Peyer's patch (tissue), 4 donors: ENCODE results near the gene LDLRAP1. TPM values are rescaled to one million over a fixed set of nuclear protein-coding genes. Genes with fewer than 3 reads are reported as not detected.
"Not testable (repeated sequence)": the region's sequence is repeated elsewhere in the genome, so short reads cannot be mapped to it uniquely, and the experiment has no call there.

Source experiments
- DNase-seq, 3 donors: peaks; one replicate each; pipeline ENCODE4 v3.0.0-alpha.2; 2017 to 2019
- H3K27ac ChIP-seq, 4 donors: fragments of 200-600 bp; sonication (generic); one replicate each; pipeline ENCODE4 v1.5.1; 2016 to 2019
- H3K27me3 ChIP-seq, 2 donors: fragments of 200-600 bp; sonication (generic); one replicate each; pipeline ENCODE4 v1.5.1; 2019
- H3K36me3 ChIP-seq, 3 donors: fragments of 200-600 bp; sonication (generic); one replicate each; pipeline ENCODE4 v1.5.1; 2016 to 2019
- H3K4me1 ChIP-seq, 4 donors: fragments of 200-600 bp; sonication (generic); one replicate each; pipeline ENCODE4 v1.5.1; 2016 to 2019
- H3K4me3 ChIP-seq, 4 donors: fragments of 200-600 bp; sonication (generic); 1 replicate in 3 of 4; 2 replicates in 1 of 4; pipeline ENCODE4 v1.5.1; 2016 to 2019; ENCODE audit warnings: mild to moderate bottlenecking in 1 of 4
- H3K9me3 ChIP-seq, 4 donors: fragments of 200-600 bp; sonication (generic); one replicate each; pipeline ENCODE4 v1.5.1; 2016 to 2019; ENCODE audit warnings: mild to moderate bottlenecking in 1 of 4
- POLR2A ChIP-seq, 2 donors: fragments of 450-650 bp; IDR thresholded peaks; one replicate each; pipeline ENCODE4 v1.5.1; 2017; ENCODE audit warnings: antibody characterized with exemption in 2 of 2, mild to moderate bottlenecking in 2 of 2, moderate library complexity in 2 of 2
- total RNA-seq, 4 donors: library from RNA; depleted of rRNA; stranded (reverse); fragments of >200 nt; gene quantifications; one replicate each; pipeline ENCODE4 v1.1.0, GENCODE V29; 2016
- TF ChIP-seq, protein P1 (sequence below), 6 experiments: fragments of 450-650 bp in 4 of 6; fragments of 200-600 bp in 2 of 6; sonication (generic) in 1 of 6; IDR thresholded peaks; one replicate each; pipeline ENCODE4 v1.5.1; 2017 to 2019; ENCODE audit warnings: antibody characterized with exemption in 6 of 6, mild to moderate bottlenecking in 3 of 6, moderate library complexity in 1 of 6

Gene LDLRAP1
- total RNA-seq, 4 donors from 2014 or later = 20.1 to 24.5 (median 22.7) TPM

DNA sequence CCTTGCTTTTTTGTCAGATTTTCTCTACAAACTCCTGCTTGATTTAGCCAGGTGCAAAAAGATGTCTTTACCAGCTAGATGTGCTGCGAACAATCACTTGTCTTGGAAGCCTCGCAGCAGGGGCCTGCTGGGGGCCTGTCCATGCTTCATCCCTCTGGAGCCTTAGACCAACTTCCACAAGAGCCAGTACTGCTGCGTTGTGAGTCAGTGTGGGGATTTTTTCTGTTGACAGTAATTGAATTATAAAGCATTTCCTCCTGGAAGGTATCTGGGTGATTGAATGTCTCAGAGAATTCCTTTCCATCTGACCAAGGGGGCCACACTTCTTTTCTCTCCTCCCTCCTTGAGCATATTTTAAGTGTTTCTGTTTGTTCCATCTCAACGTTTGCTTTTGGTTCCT, 40.4 kb upstream of the LDLRAP1 start:
- H3K36me3 ChIP-seq = peaks cover 0 to 16% (median 0%) of the 10 kb centered on the region in 3 donors
- H3K4me3 ChIP-seq = no peak overlapping the region
- H3K27ac ChIP-seq = no peak overlapping the region
- TF ChIP-seq, protein P1, sequence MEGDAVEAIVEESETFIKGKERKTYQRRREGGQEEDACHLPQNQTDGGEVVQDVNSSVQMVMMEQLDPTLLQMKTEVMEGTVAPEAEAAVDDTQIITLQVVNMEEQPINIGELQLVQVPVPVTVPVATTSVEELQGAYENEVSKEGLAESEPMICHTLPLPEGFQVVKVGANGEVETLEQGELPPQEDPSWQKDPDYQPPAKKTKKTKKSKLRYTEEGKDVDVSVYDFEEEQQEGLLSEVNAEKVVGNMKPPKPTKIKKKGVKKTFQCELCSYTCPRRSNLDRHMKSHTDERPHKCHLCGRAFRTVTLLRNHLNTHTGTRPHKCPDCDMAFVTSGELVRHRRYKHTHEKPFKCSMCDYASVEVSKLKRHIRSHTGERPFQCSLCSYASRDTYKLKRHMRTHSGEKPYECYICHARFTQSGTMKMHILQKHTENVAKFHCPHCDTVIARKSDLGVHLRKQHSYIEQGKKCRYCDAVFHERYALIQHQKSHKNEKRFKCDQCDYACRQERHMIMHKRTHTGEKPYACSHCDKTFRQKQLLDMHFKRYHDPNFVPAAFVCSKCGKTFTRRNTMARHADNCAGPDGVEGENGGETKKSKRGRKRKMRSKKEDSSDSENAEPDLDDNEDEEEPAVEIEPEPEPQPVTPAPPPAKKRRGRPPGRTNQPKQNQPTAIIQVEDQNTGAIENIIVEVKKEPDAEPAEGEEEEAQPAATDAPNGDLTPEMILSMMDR (IDR thresholded peaks at IDR 0.05) = no peak
- no peak for TF ChIP-seq POLR2A (IDR thresholded peaks at IDR 0.05)
- no peaks in the 10 kb centered on the region for H3K27me3 ChIP-seq
- peaks cover 0 to 18% (median 0%) of the 10 kb centered on the region in 4 donors for H3K4me1 ChIP-seq
- no peak for DNase-seq
- no peaks in the 10 kb centered on the region for H3K9me3 ChIP-seq

DNA sequence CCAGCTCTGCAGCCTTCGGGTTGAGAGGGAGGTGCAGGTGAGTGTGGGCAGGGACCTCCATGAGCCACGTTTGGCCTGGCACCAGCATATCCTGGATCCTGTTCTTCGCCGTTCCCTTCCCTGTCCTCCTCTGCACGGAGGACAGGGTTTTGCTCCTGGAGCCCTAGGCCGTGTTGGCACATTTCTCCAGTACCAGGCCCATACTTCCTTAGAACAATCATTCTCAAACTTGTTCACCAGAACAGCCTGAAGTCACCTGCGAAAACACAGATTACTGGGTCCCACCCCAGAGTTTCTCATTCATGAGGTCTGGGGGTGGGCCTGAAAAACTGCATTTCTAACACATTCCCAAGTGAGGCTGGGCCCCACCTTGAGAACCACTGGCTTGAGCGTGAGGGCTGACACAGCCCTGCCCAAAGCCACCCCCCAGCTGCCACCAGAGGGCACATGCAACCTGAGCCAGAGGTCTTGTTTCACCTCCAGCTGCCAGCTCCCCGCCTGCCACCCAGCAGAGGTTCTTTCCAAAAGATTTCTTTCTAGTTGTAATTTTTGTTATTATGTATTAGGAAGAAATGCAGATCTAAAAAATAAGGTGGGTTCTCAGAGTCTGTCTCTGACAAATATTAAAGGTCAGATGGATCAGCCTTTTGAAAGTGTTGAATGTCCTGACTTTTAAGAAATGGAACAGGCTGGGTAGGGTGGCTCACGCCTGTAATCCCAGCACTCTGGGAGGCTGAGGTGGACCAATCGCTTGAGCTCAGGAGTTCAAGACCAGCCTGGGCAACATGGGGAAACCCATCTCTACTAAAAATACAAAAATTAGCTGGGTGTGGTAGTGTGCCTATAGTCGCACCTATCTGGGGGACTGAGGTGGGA, 39.6 kb upstream of the LDLRAP1 start:
- TF ChIP-seq, protein P1 (IDR thresholded peaks at IDR 0.05) = peak; percentile 34 to 61 (median 54)
- no peak for TF ChIP-seq POLR2A (IDR thresholded peaks at IDR 0.05)
- H3K9me3 ChIP-seq = no peaks in the 10 kb centered on the region
- no peaks in the 10 kb centered on the region for H3K27me3 ChIP-seq
- H3K4me1 ChIP-seq = peaks cover 0 to 18% (median 0%) of the 10 kb centered on the region in 4 donors
- peaks cover 0 to 8% (median 0%) of the 10 kb centered on the region in 3 donors for H3K36me3 ChIP-seq
- DNase-seq = peak; percentile 55 to 78 (median 77)
- H3K4me3 ChIP-seq = no peak overlapping the region
- H3K27ac ChIP-seq = no peak overlapping the region

DNA sequence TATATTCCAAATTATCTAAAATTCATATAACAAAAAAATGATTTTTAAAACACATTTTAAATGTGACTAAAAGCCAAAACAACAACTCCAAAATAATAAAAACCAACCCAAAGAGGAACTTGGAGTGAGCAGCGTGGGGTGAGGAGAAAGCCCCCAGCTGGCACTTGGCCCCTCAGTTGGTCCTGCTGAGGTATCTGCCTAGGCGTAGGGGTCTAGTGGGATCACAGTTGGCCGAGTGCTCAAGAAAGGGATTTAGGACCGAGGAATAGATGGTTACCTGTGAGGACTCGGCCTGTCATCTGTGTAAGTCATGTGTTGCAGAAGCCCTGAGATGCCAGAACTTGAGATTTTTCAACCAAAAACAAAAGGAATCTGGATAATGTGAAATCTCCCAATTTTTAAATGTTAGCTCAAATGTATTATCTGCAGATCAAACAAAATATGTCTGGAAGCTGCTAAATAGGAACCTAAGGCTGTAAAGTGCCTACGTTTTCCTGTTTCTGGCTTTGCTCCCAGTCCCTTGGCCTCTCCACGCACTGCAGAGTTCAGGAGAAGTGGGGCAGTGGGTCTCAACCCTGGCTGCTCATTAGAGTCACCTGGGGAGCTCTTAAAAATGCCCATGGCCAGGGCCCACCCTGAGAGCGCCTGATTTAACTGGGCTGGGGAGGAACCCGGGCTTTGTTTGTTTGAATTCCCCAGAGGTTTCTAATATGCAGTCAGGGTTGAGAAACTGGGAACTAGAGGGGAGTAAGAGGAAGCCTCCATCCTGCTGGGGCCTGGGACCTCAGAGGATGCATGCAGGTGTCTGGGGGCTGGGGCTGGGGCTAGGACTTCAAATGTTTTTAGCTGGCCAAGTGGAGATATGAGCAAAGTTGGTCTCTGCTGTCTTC, 38.5 kb upstream of the LDLRAP1 start:
- H3K9me3 ChIP-seq = no peaks in the 10 kb centered on the region
- TF ChIP-seq, protein P1 (IDR thresholded peaks at IDR 0.05) = no peak
- no peak for TF ChIP-seq POLR2A (IDR thresholded peaks at IDR 0.05)
- no peaks in the 10 kb centered on the region for H3K27me3 ChIP-seq
- H3K4me1 ChIP-seq = peaks cover 0 to 18% (median 0%) of the 10 kb centered on the region in 4 donors
- no peak for DNase-seq
- H3K27ac ChIP-seq = no peak overlapping the region
- no peak overlapping the region for H3K4me3 ChIP-seq
- H3K36me3 ChIP-seq = no peaks in the 10 kb centered on the region

DNA sequence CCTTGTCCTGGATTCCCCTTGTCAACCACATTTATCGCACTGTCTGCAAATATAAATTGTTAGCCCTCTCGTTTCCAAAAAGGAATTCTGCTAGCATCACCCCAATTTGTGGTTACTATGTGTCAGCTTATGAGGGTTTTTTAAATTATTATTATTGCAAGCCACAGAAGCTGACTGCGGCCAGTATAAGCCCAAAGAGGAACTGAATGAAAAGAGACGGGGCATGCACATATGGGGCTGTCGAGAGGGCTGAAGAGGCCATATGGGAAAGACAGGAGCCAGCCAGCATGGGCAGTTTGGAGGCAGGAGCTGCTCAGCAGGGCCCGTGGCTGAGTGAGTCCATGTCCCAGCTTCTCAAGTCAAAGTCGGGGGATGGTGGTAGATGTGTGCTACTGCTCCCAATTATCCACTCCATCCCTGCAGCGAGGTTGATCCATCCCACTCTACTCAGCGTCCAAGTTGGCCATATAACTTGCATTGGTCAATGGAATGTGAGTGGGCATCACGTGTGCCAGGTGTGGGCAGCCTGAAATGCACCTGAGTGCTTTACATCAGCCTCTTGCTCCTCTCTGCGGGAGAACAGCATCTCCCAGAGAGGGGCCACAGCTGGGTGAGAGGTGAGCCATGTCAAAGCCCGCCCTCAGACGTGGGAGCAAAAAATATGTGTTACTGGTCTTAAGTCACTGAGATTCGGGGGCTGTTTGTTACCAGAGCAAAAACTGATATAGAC, 37.6 kb upstream of the LDLRAP1 start:
- Histone ChIP-seq H3K9me3 (no peaks in the 10 kb centered on the region), H3K4me1 (peaks cover 0 to 18% (median 0%) of the 10 kb centered on the region in 4 donors), H3K4me3 (no peak overlapping the region), H3K27me3 (no peaks in the 10 kb centered on the region), H3K36me3 (no peaks in the 10 kb centered on the region), H3K27ac (no peak overlapping the region)
- TF ChIP-seq, protein P1 (IDR thresholded peaks at IDR 0.05) = no peak
- TF ChIP-seq POLR2A (IDR thresholded peaks at IDR 0.05) = no peak
- DNase-seq = peak in 1 of 3 donors; percentile 25

DNA sequence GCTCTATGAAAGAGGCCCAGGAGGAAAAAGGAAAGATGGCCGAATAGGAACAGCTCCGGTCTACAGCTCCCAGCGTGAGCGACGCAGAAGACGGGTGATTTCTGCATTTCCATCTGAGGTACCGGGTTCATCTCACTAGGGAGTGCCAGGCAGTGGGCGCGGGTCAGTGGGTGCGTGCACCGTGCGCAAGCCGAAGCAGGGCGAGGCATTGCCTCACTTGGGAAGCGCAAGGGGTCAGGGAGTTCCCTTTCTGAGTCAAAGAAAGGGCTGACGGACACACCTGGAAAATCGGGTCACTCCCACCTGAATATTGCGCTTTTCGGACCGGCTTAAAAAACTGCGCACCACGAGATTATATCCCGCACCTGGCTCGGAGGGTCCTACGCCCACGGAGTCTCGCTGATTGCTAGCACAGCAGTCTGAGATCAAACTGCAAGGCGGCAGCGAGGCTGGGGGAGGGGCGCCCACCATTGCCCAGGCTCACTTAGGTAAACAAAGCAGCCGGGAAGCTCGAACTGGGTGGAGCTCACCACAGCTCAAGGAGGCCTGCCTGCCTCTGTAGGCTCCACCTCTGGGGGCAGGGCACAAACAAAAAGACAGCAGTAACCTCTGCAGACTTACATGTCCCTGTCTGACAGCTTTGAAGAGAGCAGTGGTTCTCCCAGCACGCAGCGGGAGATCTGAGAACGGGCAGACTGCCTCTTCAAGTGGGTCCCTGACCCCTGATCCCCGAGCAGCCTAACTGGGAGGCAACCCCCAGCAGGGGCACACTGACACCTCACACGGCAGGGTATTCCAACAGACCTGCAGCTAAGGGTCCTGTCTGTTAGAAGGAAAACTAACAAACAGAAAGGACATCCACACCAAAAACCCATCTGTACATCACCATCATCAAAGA, 36.6 kb upstream of the LDLRAP1 start:
- peak overlapping the region in 2 of 4 donors; percentile 29 to 39 for H3K4me3 ChIP-seq
- H3K27me3 ChIP-seq, H3K36me3 ChIP-seq, H3K9me3 ChIP-seq, H3K27ac ChIP-seq: not testable (repeated sequence)
- peaks cover 0 to 12% (median 0%) of the 10 kb centered on the region in 4 donors for H3K4me1 ChIP-seq
- peak in 1 of 3 donors; percentile 52 for DNase-seq
